Ramos (cell line): ENCODE data around the gene ZER1.

Experiments used
- in situ Hi-C: fragments of 300-500 bp; cut with MboI; formaldehyde crosslinking; loops from one replicate; pipeline ENCODE4 v1.14.3; 2022; ENCODE audit warnings: low sequenced_read_pairs; ENCODE audit not compliant: unreplicated experiment

Gene ZER1

GRCh38 chr9:128719919-128720605 lies 51.7 kb downstream of the ZER1 start:
- in situ Hi-C loops = no loop called here

DNA sequence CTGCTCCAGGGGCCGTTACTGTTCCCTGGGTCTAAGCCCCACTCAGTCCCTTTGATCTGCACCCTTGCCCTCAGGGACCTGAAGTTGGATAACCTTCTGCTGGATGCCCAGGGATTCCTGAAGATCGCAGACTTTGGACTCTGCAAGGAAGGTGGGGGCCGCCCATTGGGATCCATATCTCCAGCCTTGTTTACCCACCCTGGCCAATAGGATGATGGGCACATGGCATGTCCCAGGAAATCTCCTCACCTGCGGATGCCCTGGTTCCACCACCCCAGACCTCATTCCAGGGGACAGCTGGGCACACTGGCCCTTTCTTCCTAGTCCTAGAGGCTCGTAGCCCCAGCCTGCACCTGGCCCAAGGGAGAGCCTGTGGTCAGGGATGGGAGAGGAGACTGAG lies 53.3 kb downstream of the ZER1 start:
- in situ Hi-C loops = no loop called here

GRCh38 chr9:128718047-128718446 lies 53.7 kb downstream of the ZER1 start:
- in situ Hi-C loops = no loop called here

GRCh38 chr9:128716581-128717254 lies 55.0 kb downstream of the ZER1 start:
- in situ Hi-C loops = no loop called here

GRCh38 chr9:128715436-128715750 lies 56.3 kb downstream of the ZER1 start:
- in situ Hi-C loops = no loop called here

DNA sequence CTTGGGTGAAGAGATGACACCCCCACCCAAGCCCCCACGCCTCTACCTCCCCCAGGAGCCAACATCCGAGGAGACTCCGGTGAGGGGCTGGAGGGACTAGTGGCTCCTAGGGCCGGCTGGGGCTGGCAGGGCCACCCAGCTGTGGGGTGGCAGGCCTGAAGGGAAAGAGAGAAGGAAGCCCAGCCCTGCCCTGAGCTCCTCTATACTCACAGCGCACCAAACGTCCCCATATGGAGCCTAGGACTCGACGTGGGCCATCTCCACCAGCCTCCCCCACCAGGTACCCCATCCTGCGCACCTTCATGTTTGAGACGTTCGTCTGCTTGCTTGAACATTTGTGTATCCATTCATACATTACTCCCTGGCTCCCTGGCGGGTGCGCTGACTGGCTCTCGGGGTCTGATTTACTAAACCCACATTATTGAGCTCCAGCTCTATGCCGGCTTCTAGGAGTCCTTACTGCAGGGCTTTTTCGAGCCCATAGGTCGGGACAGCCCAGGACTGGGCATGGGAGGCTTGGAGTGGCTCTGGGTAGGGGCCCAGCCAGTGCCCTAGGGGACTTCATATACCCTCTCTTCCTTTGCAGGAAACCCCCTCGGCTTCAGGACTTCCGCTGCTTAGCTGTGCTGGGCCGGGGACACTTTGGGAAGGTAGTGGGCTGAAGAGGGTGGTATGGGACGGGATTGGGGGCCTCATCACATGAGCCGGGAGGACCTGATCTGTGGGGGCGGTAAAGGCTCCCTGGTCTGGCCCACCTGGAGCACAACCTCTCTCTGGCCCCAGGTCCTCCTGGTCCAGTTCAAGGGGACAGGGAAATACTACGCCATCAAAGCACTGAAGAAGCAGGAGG lies 56.9 kb downstream of the ZER1 start:
- in situ Hi-C loops = no loop called here

- in situ Hi-C loops = no loop called here
Measured at GRCh38 chr9:128713941-128714573, 57.7 kb downstream of the ZER1 start.

- in situ Hi-C loops = no loop called here
Measured at GRCh38 chr9:128713411-128713780, 58.3 kb downstream of the ZER1 start.

GRCh38 chr9:128712451-128713410 lies 59.0 kb downstream of the ZER1 start:
- in situ Hi-C loops = no loop called here

- in situ Hi-C loops = no loop called here
Measured at GRCh38 chr9:128707446-128707845, 64.3 kb downstream of the ZER1 start.

DNA sequence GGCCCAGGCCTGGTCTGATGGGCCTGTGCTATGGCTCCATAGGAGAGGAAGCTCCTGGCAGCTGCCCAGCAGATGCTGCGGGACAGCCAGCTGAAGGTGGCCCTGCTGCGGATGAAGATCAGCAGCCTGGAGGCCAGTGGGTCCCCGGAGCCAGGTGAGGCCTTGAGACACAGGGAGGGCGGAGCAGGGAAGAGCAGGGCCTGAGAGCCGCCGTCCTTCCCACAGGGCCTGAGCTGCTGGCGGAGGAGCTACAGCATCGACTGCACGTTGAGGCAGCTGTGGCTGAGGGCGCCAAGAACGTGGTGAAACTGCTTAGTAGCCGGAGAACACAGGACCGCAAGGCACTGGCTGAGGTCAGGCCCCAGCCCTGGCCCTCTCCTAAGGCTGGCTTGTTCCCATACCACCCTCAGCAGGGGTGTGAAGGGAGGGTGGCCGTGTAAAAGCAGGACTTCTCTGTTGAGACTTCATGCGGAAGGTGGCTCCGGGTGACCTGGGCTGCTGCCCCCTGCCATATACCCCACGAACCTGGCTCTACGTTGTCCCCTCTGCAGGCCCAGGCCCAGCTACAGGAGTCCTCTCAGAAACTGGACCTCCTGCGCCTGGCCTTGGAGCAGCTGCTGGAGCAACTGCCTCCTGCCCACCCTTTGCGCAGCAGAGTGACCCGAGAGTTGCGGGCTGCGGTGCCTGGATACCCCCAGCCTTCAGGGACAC lies 64.9 kb downstream of the ZER1 start:
- in situ Hi-C loops = no loop called here

DNA sequence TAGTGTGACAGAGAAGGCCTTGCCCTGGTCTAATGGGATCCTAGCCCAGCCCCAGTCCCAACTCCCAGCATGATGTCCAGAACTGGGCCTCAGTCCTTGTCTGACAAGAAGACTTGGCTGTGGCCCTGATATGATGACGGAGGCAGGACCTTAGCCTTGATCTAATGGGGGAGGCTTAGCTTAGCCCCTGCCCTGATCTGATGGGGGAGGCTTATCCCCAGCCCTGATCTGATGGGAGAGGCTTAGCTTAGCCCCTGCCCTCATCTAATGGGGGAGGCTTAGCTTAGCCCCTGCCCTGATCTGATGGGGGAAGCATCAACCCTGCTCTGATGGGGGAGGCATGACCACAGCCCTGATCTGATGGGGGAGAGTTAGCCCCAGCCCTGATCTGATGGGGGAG lies 65.7 kb downstream of the ZER1 start:
- in situ Hi-C loops = no loop called here

DNA sequence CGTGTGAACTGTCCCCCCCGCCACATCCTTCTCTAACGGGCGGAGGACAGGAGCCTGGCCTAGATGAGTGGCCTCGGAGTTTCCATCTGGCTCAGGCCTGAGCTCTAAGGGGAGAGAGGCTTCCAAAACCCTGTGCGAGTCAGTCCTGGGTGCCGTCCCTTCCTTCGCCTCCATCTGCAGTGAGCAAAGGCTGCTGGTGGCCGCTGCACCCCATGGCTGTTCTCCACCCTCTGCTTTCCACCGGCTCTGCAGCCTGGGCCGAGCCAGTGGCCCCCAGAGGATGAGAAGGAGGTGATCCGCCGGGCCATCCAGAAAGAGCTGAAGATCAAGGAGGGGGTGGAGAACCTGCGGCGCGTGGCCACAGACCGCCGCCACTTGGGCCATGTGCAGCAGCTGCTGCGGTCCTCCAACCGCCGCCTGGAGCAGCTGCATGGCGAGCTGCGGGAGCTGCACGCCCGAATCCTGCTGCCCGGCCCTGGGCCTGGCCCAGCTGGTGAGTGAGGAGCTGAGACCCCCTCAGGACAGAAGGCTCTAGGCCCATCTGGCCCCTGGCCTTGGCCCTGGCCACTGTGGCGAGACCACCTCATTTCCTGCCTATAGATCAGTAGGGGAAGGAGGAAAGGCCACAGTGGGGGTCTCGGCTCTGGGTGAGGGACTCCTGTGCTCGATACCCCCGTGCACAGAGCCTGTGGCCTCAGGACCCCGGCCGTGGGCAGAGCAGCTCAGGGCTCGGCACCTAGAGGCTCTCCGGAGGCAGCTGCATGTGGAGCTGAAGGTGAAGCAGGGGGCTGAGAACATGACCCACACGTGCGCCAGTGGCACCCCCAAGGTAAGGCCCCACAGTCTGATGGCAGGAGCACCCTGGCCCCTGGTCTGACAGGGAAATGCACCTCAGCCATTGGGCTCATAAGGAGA lies 66.4 kb downstream of the ZER1 start:
- in situ Hi-C loops = no loop called here

DNA sequence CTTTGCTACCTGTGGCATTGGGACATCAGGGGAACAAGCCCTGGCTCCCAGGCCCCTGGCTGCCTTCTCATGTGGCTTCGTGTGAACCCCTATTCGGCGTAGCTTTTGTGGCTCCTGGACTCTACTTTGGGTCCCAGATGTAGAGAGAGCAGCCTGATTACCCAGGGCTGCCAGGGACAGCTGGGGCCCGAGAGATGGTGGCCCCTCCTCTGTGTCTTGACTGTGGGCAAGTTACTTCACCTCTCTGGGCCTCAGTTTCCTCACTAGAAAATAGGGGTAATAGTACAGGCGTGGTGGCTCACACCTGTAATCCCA lies 67.4 kb downstream of the ZER1 start:
- in situ Hi-C loops = no loop called here

- in situ Hi-C loops = no loop called here
Measured at GRCh38 chr9:128703616-128704355, 67.9 kb downstream of the ZER1 start.

- in situ Hi-C loops = no loop called here
Measured at GRCh38 chr9:128702949-128703615, 68.6 kb downstream of the ZER1 start.

GRCh38 chr9:128702445-128702948 lies 69.2 kb downstream of the ZER1 start, which contains the start of gene PKN3:
TSS of gene PKN3 (plus strand) at chr9:128702503. CDS start at chr9:128702916, 413 bp downstream.
- in situ Hi-C loops = no loop called here
